ENCODE data around the gene SAT1. TPM values are rescaled to one million over a fixed set of nuclear protein-coding genes. Genes with fewer than 3 reads are reported as not detected.
"Not testable (repeated sequence)": the region's sequence is repeated elsewhere in the genome, so short reads cannot be mapped to it uniquely, and the experiment has no call there.

SAT1 gene
- 130 TPM for total RNA-seq
- long read RNA-seq, transcript SAT1-204 (6 exons, 1,065 nt) = major isoform, 25 of 54 reads
- long read RNA-seq, partial matches to known transcripts = 0 of 54 reads
- long read RNA-seq, other reads (novel, unspliced or antisense) = 25 of 54 reads

- peak; percentile 98 for DNase-seq (ENCODE audit: missing footprints)
- peak; percentile 97 for ATAC-seq
- intact Hi-C loops (cut with DNase I) = loop anchor here (1.0 to 10.0 kb wide), 4 partner anchors 41 to 242 kb away; partner anchors contain the start of genes ACOT9 and KLHL15
These were observed at the start of gene SAT1 for GRCh38 chrX:23782863-23783588. SAT1 (plus strand) TSS chrX:23783173; CDS start chrX:23783352, 179 bp downstream.

- intact Hi-C loops (cut with DNase I) = no loop called here
- ATAC-seq (no peak), DNase-seq (ENCODE audit: missing footprints) (no peak)
These were observed 46.9 kb upstream of the SAT1 start for GRCh38 chrX:23736030-23736429.

- DNase-seq (ENCODE audit: missing footprints) (no peak), ATAC-seq (no peak)
- intact Hi-C loops (cut with DNase I) = no loop called here
These were observed 45.6 kb upstream of the SAT1 start for GRCh38 chrX:23737413-23737812.

GRCh38 chrX:23742174-23742696 lies 40.7 kb upstream of the SAT1 start:
- DNase-seq (ENCODE audit: missing footprints) = no peak
- intact Hi-C loops (cut with DNase I) = loop anchor here (2.0 to 5.0 kb wide), 3 partner anchors 40 to 310 kb away; partner anchors contain the start of genes EIF2S3 and SAT1
- peak; percentile 68 for ATAC-seq

GRCh38 chrX:23742697-23743622 lies 40.0 kb upstream of the SAT1 start, which contains the start of gene ACOT9:
ACOT9 (minus strand) TSS chrX:23743276; CDS start chrX:23743144, 132 bp downstream.
- intact Hi-C loops (cut with DNase I) = loop anchor here (2.0 to 5.0 kb wide), 3 partner anchors 39 to 309 kb away; partner anchors contain the start of genes EIF2S3 and SAT1
- DNase-seq (ENCODE audit: missing footprints) (peak; percentile 95), ATAC-seq (peak; percentile 99)

GRCh38 chrX:23743623-23743971 lies 39.4 kb upstream of the SAT1 start:
- DNase-seq (ENCODE audit: missing footprints); ATAC-seq: not testable (repeated sequence)
- intact Hi-C loops (cut with DNase I) = loop anchor here (2.0 to 5.0 kb wide), 3 partner anchors 39 to 309 kb away; partner anchors contain the start of genes EIF2S3 and SAT1

GRCh38 chrX:23745786-23746185 lies 37.2 kb upstream of the SAT1 start:
- DNase-seq (ENCODE audit: missing footprints) = no peak
- ATAC-seq = no peak
- intact Hi-C loops (cut with DNase I) = no loop called here

- DNase-seq (ENCODE audit: missing footprints) = no peak
- intact Hi-C loops (cut with DNase I) = no loop called here
These were observed 33.8 kb upstream of the SAT1 start for GRCh38 chrX:23749129-23749528.

GRCh38 chrX:23749576-23749975 lies 33.4 kb upstream of the SAT1 start:
- no peak for ATAC-seq
- intact Hi-C loops (cut with DNase I) = no loop called here

More at GRCh38 chrX:23749129-23749528, 33.8 kb upstream of the SAT1 start:
- no peak for ATAC-seq

GRCh38 chrX:23752740-23753415 lies 30.1 kb upstream of the SAT1 start:
- DNase-seq (ENCODE audit: missing footprints) (no peak), ATAC-seq (no peak)
- intact Hi-C loops (cut with DNase I) = no loop called here

More at GRCh38 chrX:23749576-23749975, 33.4 kb upstream of the SAT1 start:
- DNase-seq (ENCODE audit: missing footprints) = no peak

- ATAC-seq = no peak
- intact Hi-C loops (cut with DNase I) = no loop called here
- DNase-seq (ENCODE audit: missing footprints) = no peak
These were observed 28.3 kb upstream of the SAT1 start for GRCh38 chrX:23754664-23755063.

GRCh38 chrX:23756165-23756564 lies 26.8 kb upstream of the SAT1 start:
- ATAC-seq (no peak), DNase-seq (ENCODE audit: missing footprints) (no peak)
- intact Hi-C loops (cut with DNase I) = no loop called here

GRCh38 chrX:23759821-23760220 lies 23.2 kb upstream of the SAT1 start:
- no peak for DNase-seq (ENCODE audit: missing footprints)
- ATAC-seq = no peak
- intact Hi-C loops (cut with DNase I) = no loop called here

GRCh38 chrX:23764188-23764984 lies 18.6 kb upstream of the SAT1 start:
- no peak for DNase-seq (ENCODE audit: missing footprints)
- ATAC-seq = no peak
- intact Hi-C loops (cut with DNase I) = no loop called here

GRCh38 chrX:23765449-23765848 lies 17.5 kb upstream of the SAT1 start:
- DNase-seq (ENCODE audit: missing footprints) = no peak
- intact Hi-C loops (cut with DNase I) = no loop called here
- no peak for ATAC-seq

GRCh38 chrX:23765868-23766267 lies 17.1 kb upstream of the SAT1 start:
- intact Hi-C loops (cut with DNase I) = no loop called here
- ATAC-seq (no peak), DNase-seq (ENCODE audit: missing footprints) (no peak)

GRCh38 chrX:23766650-23767551 lies 16.1 kb upstream of the SAT1 start:
- no peak for DNase-seq (ENCODE audit: missing footprints)
- intact Hi-C loops (cut with DNase I) = no loop called here
- no peak for ATAC-seq
